ENCODE results near the gene TM7SF2.

DNA sequence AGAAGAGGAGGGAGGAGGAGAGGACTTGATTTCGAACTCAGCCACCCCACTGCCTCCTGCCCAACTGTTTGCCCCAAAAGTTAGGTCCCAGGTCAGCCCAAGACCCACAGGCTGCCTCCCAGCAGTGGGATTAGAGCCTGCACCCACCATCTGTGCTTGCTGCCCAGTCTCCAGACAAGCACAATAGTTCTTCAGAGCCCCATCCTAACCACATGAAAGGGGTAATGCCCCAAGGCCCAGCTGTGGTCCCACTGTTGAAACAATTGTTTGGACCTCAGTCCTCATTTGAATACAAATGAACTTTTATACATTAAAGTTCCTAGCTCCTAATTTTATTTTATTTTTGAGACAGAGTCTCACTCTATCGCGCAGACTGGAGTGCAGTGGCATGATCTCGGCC, 21.0 kb upstream of the TM7SF2 start:
- TF ChIP-seq POLR2AphosphoS5 (IDR thresholded peaks at IDR 0.05) (no peak), CTCF (IDR thresholded peaks at IDR 0.05) (no peak), EP300 (IDR thresholded peaks at IDR 0.05) (no peak)

All from gastroesophageal sphincter (tissue), 3 donors.